IPS DF 4.7 (cell line): ENCODE data around the gene TPRX2.
"Not testable (repeated sequence)": the region's sequence is repeated elsewhere in the genome, so short reads cannot be mapped to it uniquely, and the experiment has no call there.

ENCODE experiments used
- DNase-seq: peaks from one replicate; pipeline ENCODE4 v3.0.0-alpha.2; 2013; ENCODE audit warnings: low spot score; ENCODE audit errors: extremely low read depth

The TPRX2 gene

DNA sequence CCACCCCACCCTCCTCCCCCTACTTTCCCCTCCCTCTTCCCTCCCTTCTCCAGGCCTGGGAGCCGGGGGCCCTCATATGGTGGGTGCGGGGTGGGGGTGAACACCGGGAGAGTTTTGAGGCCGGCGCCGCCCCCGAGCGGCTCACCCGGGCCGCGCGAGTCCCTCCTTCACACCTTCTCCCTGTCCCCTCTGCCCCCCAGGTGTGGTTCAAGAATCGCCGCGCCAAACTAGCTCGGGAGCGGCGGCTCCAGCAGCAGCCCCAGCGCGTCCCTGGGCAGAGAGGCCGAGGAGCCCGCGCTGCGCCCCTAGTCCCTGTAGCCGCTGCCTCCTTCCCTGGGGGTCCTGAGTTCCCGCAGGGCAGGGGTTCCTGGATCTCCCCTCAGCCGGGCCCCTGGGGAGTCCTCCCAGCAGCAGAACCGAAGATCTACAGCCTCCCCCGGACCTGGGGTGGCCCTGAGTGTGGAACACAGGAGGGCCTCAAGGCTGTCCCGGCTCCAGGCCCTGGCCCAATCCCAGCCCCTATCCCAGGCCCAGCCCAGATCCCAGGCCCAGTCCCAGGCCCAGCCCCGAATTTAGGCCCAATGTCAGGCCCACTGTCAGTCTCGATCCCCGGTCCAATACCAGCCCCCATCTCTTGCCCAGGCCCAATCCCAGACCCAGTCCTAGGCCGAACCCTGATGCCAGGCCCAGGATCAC lies 1.7 kb downstream of the TPRX2 start:
- no peak for DNase-seq

GRCh38 chr19:47861630-47862029 lies 2.6 kb downstream of the TPRX2 start:
- no peak for DNase-seq

GRCh38 chr19:47863514-47863936 lies 4.5 kb downstream of the TPRX2 start:
- no peak for DNase-seq

DNA sequence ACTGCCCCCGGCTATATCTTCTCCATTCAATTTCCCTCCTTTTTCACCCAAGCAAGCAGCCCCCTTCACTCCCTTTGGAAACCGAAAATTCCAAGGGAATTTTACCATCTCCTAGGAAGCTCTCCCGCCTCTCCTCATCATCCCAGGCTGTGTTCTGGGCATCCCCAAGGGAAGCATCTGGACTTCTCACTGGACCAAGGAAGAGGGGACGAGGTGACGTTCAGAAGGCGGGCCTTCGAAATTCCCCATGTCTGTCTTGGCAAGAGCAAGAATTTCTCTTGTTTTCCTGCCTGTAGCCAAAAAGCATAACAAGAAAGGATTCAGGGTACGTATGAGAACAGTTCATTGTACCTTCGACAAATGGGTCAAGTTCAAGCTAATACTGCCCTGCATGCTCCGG lies 6.1 kb downstream of the TPRX2 start:
- DNase-seq, result no peak

GRCh38 chr19:47878906-47879305 lies 19.9 kb downstream of the TPRX2 start:
- no peak for DNase-seq

GRCh38 chr19:47879385-47879784 lies 20.4 kb downstream of the TPRX2 start:
- DNase-seq, result not testable (repeated sequence)

DNA sequence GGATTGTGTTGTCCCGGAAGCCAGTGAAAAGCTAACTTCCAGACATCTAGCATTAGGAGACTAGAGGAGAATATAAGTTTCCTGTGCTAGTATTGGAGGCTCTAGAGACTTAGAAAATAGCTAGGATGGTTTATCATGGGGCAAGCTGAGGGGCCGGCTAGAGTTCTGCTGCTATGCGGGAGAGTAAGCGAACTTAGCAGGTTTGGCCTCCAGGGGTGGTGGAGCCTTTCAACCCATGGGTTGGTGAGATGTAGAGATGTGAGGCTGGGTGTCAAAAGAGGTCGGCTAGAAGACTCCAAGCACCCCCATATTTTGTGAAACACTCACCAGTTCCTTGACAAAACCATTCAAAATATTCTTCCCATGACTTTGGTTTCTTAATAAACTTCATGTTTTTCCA lies 22.7 kb downstream of the TPRX2 start:
- DNase-seq, result no peak

GRCh38 chr19:47882890-47883289 lies 23.9 kb downstream of the TPRX2 start:
- no peak for DNase-seq

DNA sequence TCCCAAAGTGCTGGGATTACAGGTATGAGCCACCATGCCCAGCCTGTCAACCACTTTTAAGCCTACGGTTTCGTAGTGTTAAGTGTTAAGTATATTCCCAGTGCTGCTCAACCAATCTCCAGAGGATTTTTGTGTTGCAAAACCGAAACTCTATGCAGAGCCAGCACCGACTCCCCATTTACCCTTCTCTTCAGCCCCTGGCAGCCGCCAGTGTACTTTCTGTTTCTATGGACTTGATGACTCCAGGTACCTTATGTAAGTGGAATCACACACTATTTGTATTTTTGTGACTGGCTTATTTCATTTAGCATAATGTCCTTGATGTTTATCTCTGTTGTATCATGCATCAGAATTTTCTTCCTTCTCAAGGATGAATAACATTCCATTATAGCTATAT lies 26.0 kb downstream of the TPRX2 start:
- no peak for DNase-seq

- no peak for DNase-seq
Measured at GRCh38 chr19:47886010-47886559, 27.1 kb downstream of the TPRX2 start, which contains the start of gene SULT2A1. Gene SULT2A1 (minus strand): TSS chr19:47886315. CDS start chr19:47886257, 58 bp downstream.

- no peak for DNase-seq
Measured at GRCh38 chr19:47890865-47891621, 32.0 kb downstream of the TPRX2 start.

- DNase-seq, result no peak
Measured at GRCh38 chr19:47891622-47891922, 32.5 kb downstream of the TPRX2 start.

- DNase-seq, result no peak
Measured at GRCh38 chr19:47891923-47892666, 33.1 kb downstream of the TPRX2 start.

- DNase-seq, result no peak
Measured at GRCh38 chr19:47895165-47895782, 36.2 kb downstream of the TPRX2 start.

DNA sequence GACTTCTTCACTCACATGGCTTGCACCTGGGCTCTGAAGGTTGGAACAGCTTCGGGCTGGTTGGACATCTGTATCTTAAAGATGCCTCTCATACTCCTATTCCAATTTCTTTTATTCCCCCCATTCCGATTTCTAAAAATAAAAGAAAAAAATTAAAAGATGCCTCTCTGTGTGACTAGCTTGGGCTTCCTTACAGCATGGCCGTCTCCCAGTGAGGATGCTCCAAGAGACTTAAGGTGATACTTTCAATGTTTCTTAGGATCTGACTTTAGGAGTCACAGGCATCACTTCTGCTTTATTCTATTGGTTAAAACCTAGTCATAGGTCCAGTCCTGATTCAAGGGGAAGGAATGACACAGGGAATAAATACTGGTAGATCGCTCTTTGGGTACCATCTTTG lies 37.0 kb downstream of the TPRX2 start:
- no peak for DNase-seq

GRCh38 chr19:47896773-47897172 lies 37.7 kb downstream of the TPRX2 start:
- DNase-seq, result no peak

DNA sequence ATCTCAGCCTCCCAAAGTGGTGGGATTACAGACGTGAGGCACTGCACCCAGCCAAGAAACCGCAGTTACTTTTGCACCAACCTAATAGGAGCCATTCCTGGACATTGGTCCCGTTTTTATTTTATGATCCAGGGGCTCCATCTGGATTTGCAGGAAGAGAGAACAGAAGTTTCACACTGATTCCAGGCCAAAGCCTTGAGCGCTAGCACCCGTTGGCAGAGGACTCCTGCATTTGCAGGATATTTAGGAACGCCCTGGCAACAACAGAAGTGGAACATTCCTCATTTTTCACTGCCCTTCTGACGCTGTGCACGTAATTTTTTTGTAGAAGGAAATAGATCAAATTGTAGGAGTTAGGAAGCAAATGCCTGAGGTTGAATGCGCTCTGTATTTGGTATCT lies 38.8 kb downstream of the TPRX2 start:
- no peak for DNase-seq

- no peak for DNase-seq
Measured at GRCh38 chr19:47899335-47899734, 40.3 kb downstream of the TPRX2 start.

- DNase-seq, result no peak
Measured at GRCh38 chr19:47901370-47901769, 42.3 kb downstream of the TPRX2 start.

- DNase-seq, result not testable (repeated sequence)
Measured at GRCh38 chr19:47909350-47909749, 50.3 kb downstream of the TPRX2 start.

- DNase-seq, result not testable (repeated sequence)
Measured at GRCh38 chr19:47910191-47910590, 51.2 kb downstream of the TPRX2 start.
